Keratinocyte (primary cell): ENCODE measurements around the gene NRXN2. TPM values are rescaled to one million over a fixed set of nuclear protein-coding genes. Genes with fewer than 3 reads are reported as not detected.

Experiments used
- DNase-seq: peaks from one replicate; pipeline ENCODE4 v3.0.0-alpha.2; 2011; ENCODE audit warnings: low read depth, missing footprints, low spot score
- FAIRE-seq: peaks from 2 replicates; lab custom pipeline; 2011; peaks lifted over from hg19 to GRCh38; lab: Jason Lieb, UNC
- H2AFZ ChIP-seq: 2 replicates; pipeline ENCODE4 v1.6.0; 2012; ENCODE audit warnings: low read length, control low read depth, inconsistent platforms; ENCODE audit not compliant: control insufficient read depth
- H3K27ac ChIP-seq: 2 replicates; pipeline ENCODE4 v1.5.1; 2011; ENCODE audit warnings: low read length; ENCODE audit not compliant: control insufficient read depth, insufficient read depth
- H3K27me3 ChIP-seq: 3 replicates; pipeline ENCODE4 v1.6.0; 2011; ENCODE audit warnings: low read length; ENCODE audit not compliant: control insufficient read depth, insufficient read depth; ENCODE audit errors: extremely low read depth
- H3K36me3 ChIP-seq, 2 experiments: 2 replicates in 1 of 2; 3 replicates in 1 of 2; pipeline ENCODE4 v1.5.1; 2011; ENCODE audit warnings: low read length in 2 of 2, mild to moderate bottlenecking in 1 of 2; ENCODE audit not compliant: control insufficient read depth in 2 of 2, insufficient read depth in 2 of 2; ENCODE audit errors: extremely low read depth in 1 of 2
- H3K4me1 ChIP-seq: 3 replicates; pipeline ENCODE4 v1.5.1; 2011; ENCODE audit warnings: low read length; ENCODE audit not compliant: control insufficient read depth, insufficient read depth; ENCODE audit errors: extremely low read depth
- H3K4me2 ChIP-seq: 3 replicates; pipeline ENCODE4 v1.6.0; 2011; ENCODE audit warnings: low read depth, low read length; ENCODE audit not compliant: control insufficient read depth, insufficient read depth; ENCODE audit errors: extremely low read depth
- H3K4me3 ChIP-seq, 3 experiments: fragments of 200-600 bp in 1 of 3; sonication (generic) in 1 of 3; 2 replicates in 2 of 3; 3 replicates in 1 of 3; pipeline ENCODE4 v1.5.1; 2011 to 2016; ENCODE audit warnings: low read length in 3 of 3, mild to moderate bottlenecking in 3 of 3, control low read depth in 2 of 3, inconsistent platforms in 1 of 3, low read depth in 1 of 3, mixed read lengths in 1 of 3, mixed run types in 1 of 3, moderate library complexity in 1 of 3; ENCODE audit not compliant: control insufficient read depth in 2 of 3, insufficient read depth in 2 of 3; ENCODE audit errors: extremely low read depth in 1 of 3
- H3K79me2 ChIP-seq: 2 replicates; pipeline ENCODE4 v1.6.0; 2012; ENCODE audit warnings: low read length; ENCODE audit not compliant: control insufficient read depth, insufficient read depth
- H3K9ac ChIP-seq: 3 replicates; pipeline ENCODE4 v1.6.0; 2011; ENCODE audit warnings: low read length; ENCODE audit not compliant: control insufficient read depth, insufficient read depth; ENCODE audit errors: extremely low read depth
- H3K9me1 ChIP-seq: 3 replicates; pipeline ENCODE4 v1.6.0; 2011; ENCODE audit warnings: low read length; ENCODE audit not compliant: control insufficient read depth, insufficient read depth; ENCODE audit errors: extremely low read depth
- H3K9me3 ChIP-seq: 2 replicates; pipeline ENCODE4 v1.5.1; 2012; ENCODE audit warnings: low read depth, low read length; ENCODE audit not compliant: control insufficient read depth
- H4K20me1 ChIP-seq: 3 replicates; pipeline ENCODE4 v1.6.0; 2011; ENCODE audit warnings: low read length; ENCODE audit not compliant: control insufficient read depth, insufficient read depth; ENCODE audit errors: extremely low read depth
- EZH2 ChIP-seq: IDR thresholded peaks from one replicate; pipeline ENCODE4 v1.6.1; 2012; ENCODE audit warnings: inconsistent platforms, mild to moderate bottlenecking, low read length, moderate library complexity
- dilution Hi-C: fragments of 300-500 bp; cut with MboI; formaldehyde crosslinking; loops from one replicate; pipeline ENCODE4 v1.7.0; 2020; ENCODE audit warnings: low sequenced_read_pairs; ENCODE audit not compliant: extremely low pct_ligation_motif_present
- polyA plus RNA-seq, 5 experiments: library from polyadenylated mRNA; depleted of rRNA in 3 of 5; stranded (reverse) in 3 of 5; stranded (forward) in 1 of 5; unstranded in 1 of 5; fragments of >200 nt; gene quantifications; 1 replicate in 1 of 5; 2 replicates in 3 of 5; 3 replicates in 1 of 5; pipeline versions ENCODE4 v1.2.1 to v1.2.3, GENCODE V29; 2011 to 2012; ENCODE audit warnings: missing spikeins in 2 of 5, low read depth in 1 of 5, low replicate concordance in 1 of 5
- TF ChIP-seq, protein P1 (sequence below), 3 experiments: IDR thresholded peaks in 1 of 3; conservative IDR thresholded peaks in 1 of 3; optimal IDR thresholded peaks in 1 of 3; 2 replicates in 2 of 3; 3 replicates in 1 of 3; pipeline versions ENCODE3 to v1.5.1; 2011; ENCODE audit warnings: low read length in 3 of 3, mild to moderate bottlenecking in 3 of 3, moderate library complexity in 2 of 3, control low read depth in 1 of 3, inconsistent platforms in 1 of 3; ENCODE audit not compliant: insufficient read depth in 2 of 3; ENCODE audit errors: extremely low read depth in 1 of 3

The NRXN2 gene
- polyA plus RNA-seq, 1 donor (not counting 4 experiments of a cell fraction or from before 2014, with no cell fraction given): not detected

DNA sequence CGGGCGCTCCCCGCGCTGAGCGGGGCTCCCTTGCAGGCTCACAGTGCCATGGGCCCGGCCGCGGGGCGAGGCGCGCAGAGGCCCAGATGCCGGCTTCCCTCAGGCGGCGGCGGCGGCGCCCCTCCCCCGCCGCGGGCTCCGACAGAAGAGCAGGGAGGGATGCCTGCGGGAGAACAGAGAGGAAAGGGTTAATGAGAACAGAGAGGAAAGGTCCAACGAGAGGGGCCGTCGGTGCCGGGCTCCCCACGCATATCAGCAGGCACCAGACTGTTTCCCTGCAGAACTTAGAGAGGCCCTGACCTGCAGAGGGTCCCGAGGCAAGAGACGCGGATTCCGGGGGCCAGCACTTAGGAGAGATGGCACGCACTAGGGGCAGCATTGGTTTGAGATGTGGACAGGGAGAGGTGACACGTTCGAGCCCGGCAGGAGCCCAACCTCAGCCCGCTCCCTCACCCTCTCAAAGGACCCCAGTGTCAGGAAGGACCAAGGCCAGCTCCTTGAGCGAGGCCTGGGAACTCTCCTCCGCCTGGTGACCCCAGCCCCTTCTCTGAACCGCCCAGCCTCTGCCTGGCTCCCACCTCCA is 9.1 kb downstream of the NRXN2 start:
- H3K9ac ChIP-seq: no peak overlapping the region
- no peak overlapping the region for H2AFZ ChIP-seq
- H3K79me2 ChIP-seq: no peaks in the 10 kb centered on the region
- no peaks in the 10 kb centered on the region for H4K20me1 ChIP-seq
- no peaks in the 10 kb centered on the region for H3K36me3 ChIP-seq
- H3K9me3 ChIP-seq: no peaks in the 10 kb centered on the region
- dilution Hi-C loops: no loop called here
- peaks cover 4% of the 10 kb centered on the region for H3K4me1 ChIP-seq
- H3K27me3 ChIP-seq: peaks cover 79% of the 10 kb centered on the region
- no peak for DNase-seq
- TF ChIP-seq EZH2: peak; percentile 91
- TF ChIP-seq, protein P1, sequence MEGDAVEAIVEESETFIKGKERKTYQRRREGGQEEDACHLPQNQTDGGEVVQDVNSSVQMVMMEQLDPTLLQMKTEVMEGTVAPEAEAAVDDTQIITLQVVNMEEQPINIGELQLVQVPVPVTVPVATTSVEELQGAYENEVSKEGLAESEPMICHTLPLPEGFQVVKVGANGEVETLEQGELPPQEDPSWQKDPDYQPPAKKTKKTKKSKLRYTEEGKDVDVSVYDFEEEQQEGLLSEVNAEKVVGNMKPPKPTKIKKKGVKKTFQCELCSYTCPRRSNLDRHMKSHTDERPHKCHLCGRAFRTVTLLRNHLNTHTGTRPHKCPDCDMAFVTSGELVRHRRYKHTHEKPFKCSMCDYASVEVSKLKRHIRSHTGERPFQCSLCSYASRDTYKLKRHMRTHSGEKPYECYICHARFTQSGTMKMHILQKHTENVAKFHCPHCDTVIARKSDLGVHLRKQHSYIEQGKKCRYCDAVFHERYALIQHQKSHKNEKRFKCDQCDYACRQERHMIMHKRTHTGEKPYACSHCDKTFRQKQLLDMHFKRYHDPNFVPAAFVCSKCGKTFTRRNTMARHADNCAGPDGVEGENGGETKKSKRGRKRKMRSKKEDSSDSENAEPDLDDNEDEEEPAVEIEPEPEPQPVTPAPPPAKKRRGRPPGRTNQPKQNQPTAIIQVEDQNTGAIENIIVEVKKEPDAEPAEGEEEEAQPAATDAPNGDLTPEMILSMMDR (optimal IDR thresholded peaks at IDR 0.05 in 1 of 3, IDR thresholded peaks at IDR 0.05 in 1 of 3, conservative IDR thresholded peaks at IDR 0.05 in 1 of 3; ENCODE audit: extremely low read depth in 1 of 3, insufficient read depth in 2 of 3, low read length in 3 of 3): no peak
- H3K4me2 ChIP-seq: no peak overlapping the region
- no peaks in the 10 kb centered on the region for H3K9me1 ChIP-seq
- H3K4me3 ChIP-seq: no peak overlapping the region
- no peak for FAIRE-seq
- H3K27ac ChIP-seq: no peak overlapping the region

DNA sequence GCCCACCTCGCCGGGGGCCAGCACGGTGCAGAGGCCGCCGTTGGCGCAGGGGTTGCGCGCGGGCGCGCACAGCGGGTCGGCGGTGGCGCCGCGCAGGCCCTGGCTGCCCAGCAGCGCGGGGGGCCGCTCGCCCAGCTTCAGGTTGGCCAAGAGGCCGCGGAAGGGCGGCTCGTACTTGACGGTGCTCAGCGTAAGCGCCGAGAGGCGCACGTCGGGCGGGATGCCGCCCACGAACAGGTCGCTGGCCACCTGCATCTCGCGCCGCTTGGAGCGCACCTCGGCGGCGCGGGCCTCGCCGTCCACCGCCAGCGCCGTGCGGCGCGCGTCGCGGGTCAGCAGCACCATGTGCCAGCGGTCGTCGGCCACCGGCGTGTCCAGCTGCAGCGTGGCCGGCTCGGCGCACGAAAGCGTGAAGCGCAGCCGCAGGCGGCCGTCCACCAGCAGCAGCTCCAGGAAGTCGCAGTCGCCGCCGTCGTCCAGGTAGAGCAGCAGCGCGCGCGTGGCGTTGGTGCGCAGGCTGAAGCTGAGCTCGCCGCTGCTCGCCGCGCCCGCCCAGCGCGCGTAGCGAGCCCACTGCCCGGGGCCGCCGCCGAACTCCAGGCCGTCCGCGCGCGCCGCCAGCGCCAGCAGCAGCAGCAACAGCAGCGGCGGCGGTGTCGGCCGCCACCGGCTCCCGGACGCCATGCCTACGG is 9.8 kb downstream of the NRXN2 start:
- Histone ChIP-seq H3K36me3 (no peaks in the 10 kb centered on the region), H2AFZ (no peak overlapping the region), H3K9ac (no peak overlapping the region), H3K4me1 (peaks cover 4% of the 10 kb centered on the region), H3K4me2 (no peak overlapping the region), H3K27me3 (peaks cover 78% of the 10 kb centered on the region), H3K9me1 (no peaks in the 10 kb centered on the region), H4K20me1 (no peaks in the 10 kb centered on the region), H3K9me3 (no peaks in the 10 kb centered on the region), H3K79me2 (no peaks in the 10 kb centered on the region), H3K27ac (no peak overlapping the region), H3K4me3 (no peak overlapping the region)
- dilution Hi-C loops: no loop called here
- FAIRE-seq (no peak), DNase-seq (no peak)
- TF ChIP-seq, protein P1 (optimal IDR thresholded peaks at IDR 0.05 in 1 of 3, IDR thresholded peaks at IDR 0.05 in 1 of 3, conservative IDR thresholded peaks at IDR 0.05 in 1 of 3; ENCODE audit: extremely low read depth in 1 of 3, insufficient read depth in 2 of 3, low read length in 3 of 3): no peak
- TF ChIP-seq EZH2: peak; percentile 73
